ENCODE results near the gene OSBPL6. TPM values are rescaled to one million over a fixed set of nuclear protein-coding genes. Genes with fewer than 3 reads are reported as not detected.

The OSBPL6 gene
- total RNA-seq, 1 experiment from 2014 or later = 5.7 TPM

DNA sequence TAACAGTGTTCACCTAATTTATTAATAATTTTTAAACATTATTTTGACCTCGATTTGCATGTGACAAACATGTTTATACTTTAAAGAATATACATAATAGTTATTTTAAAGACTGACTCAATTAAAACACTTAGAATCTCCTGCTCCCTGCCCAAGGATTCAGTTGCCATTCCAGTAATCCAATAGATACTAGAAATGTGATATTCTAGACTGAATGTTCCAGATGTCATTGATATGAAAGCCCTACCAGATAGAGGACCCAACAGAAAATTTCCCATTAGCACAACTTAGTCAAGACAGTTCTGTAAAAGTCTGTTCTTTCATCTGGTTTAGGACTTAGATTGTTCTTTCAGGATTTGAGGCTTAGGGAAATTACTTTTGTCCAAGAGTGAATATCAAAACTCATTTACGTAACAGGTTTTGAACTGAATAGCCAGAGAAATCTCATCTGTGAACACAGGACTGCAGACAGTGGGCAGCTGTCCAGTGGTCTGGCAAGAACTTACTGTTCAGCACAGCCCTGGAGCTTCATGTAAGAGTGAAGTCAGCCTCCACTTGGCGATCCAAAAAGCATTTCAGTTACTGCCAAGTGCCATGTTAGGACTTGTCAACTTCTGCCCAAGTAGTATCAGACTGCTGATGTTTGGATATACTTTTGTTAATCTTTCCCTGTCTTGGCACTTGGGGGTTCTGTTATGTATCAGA lies 77.5 kb downstream of the OSBPL6 start:
- no peak for DNase-seq (ENCODE audit: low read depth)

DNA sequence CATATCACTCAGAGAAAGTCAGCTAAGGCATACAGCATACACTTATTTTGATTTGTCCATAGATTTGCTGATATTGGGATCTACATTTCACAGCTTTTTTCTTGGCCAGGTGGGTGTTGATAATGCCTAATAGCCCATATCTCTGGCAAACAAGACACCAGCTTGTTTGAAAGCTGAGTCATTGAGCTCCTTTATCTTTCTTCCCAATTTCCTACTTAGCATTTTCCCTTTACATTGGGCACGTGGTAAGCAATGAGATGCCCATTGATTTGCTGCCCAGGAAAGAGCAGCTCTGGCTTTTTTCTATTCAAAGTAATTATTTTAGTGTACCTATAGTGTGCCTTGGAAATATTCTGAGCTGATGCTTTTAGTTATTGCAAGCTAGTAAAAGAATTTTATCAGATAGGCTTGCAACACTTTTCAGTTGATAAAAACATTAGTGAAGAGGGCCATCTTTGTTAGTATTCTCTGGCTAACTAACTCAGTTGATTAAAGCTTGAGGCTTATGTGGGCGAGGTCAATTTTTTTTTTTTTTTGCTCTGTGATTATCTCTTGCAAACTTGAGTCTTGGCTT lies 79.6 kb downstream of the OSBPL6 start:
- DNase-seq (ENCODE audit: low read depth) = no peak

DNA sequence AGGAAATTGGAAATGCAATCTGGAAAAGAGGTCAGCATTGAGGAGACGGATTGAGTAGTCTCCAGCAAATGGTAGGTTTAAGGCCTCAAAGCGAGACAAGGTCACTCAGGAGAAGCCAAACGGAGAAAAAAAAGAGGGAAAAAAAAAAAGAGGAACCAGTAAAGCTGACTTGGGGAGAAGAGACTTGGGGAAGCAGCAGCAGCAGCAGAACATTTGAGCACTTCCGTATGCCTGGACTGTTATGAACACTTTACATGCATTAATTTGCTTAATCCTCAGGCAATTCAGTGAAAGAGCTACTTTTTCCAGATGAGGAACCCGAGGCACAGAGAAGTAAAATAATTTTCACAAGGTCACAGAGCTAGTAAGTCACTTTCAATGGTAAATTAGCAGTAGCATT lies 81.3 kb downstream of the OSBPL6 start:
- DNase-seq (ENCODE audit: low read depth) = no peak

DNA sequence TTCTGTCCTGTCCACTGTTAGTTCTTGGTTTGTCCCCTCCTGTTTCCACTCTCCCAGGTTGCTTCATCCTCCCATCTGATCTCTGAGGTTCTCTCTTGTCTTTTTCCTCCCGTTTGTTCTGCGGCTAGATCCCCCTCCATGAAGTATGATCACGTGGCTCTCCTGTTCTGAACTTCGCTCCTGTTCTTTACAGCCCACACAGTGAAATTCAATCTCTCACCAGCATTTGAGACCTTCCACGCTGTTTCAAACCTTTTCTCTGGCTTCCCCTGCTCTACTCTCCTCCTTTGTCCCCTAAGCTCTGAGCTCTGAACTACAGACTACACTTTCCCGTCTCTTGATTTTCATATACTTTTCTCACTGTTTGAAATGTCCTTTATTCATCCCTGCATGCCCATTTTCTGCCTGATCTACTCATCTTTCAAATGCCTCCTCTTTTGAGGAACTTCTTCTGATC lies 83.5 kb downstream of the OSBPL6 start:
- DNase-seq (ENCODE audit: low read depth) = no peak

DNA sequence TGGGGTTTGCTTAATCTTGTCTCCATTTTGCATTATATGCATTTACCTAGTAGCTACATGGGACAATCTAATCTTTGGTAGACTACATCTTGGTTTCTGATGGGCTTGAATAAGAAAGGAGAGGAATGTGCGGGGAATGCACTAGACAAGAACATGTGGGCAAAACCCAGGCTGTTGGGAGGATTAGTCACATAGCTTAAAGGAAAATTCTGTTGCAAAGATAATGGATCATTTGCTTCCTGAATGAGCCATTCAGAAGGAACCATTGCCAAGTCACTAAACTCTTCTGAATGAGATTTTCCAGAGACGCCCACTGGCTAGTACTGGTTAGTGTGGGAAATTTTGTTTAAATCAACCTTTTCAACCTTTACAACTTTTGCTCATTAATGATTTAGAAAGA lies 84.8 kb downstream of the OSBPL6 start:
- DNase-seq (ENCODE audit: low read depth) = peak; percentile 90

DNA sequence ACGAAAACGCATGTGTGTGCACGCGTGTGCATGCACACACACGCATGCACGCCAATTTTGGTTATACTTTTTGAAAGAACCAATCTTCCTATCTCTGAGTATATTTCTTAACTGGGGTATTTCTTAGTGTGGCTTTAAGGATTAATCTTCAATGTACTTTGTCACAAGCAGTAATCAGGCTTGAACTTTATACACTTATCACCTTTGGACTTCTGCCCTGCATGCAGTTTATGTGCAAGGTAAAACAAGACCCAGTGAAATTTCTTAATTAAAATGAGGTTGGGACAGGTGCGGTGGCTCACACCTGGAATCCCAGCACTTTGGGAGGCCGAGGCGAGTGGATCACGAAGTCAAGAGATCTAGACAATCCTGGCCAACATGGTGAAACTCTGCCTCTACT lies 85.3 kb downstream of the OSBPL6 start:
- no peak for DNase-seq (ENCODE audit: low read depth)

DNA sequence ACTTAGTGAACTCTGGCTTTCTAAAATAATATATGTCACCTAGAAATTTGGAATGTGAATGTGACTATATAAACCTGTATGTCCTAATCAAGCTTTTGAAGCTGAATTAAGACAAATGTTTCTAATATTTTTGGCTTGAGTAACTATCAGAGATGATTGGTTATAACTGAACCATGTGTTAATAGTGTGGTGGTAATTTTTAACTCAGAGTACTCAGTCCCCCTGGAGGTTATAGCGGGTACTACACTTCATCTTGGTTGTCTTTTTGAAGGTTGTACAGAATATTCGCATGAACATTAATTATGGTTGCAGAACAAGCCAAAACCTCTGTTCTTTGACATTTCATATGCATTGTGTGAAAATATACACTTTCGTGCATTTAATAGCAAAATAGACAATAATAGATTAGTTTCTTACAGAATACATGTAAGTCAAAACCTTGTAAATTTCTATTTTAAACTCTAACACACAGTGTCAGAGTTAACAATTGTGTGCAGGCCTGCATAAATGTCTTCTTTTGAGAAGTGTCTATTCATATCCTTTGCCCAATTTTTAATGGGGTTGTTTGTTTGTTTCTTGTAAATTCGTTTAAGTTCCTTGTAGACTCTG lies 86.0 kb downstream of the OSBPL6 start:
- peak; percentile 46 for DNase-seq (ENCODE audit: low read depth)

DNA sequence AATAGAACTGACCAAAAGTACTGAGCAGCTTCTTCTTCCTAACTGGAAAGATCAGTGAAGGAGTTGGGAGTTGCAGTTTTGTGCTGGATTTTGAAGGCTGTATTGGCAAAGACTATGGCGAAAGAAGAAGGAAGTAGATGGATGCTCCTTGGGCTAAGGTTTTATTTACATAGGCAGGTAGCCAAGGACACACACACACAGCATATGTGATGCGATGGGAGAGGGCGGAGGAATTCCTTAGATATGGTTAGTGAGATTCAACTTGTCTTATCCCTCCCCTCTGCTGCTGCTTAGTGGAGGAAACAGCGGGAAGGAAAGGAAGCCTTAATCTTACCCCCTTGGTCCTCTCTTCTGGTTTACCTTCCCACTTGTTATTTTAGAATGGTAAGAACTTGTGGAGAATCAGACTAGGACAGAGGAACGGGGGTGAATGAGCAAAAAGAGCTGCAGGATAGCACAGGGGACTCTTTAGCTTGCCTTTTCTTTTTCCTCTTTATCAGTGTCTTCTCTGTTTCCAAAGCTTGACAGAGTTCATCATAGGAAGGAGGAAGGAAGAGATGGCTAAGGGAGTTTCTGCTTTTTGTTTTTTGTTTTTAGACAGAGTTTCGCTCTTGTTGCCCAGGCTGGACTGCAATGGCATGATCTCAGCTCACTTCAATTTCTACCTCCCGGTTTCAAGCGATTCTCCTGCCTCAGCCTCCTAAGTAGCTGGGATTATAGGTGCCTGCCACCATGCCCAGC lies 87.9 kb downstream of the OSBPL6 start:
- peak; percentile 9 for DNase-seq (ENCODE audit: low read depth)

DNA sequence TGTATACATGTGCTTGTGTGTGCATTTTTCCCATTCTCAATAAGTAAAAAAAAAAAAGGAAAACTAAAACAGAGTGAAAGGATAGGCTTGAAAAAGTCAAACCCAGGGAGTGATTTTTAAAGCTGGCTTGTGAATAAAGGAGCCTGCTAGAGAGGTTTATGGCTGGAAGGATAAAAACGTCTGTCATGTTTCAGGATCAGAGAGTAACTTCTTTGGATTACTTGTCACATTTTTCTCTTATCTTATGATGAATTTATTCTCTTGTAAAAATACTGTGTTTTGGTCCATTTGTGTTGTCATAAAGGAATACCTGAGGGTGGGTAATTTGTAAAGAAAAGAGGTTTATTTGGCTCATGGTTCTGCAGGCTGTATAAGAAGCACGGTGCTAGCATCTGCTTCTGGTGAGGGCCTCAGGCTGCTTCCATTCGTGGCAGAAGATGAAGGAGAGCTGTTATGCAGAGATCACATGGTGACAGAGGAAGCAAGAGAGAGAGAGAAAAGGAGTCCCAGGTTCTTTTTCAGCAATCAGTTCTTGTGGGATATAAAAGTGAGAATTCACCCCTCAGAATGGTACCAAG lies 89.1 kb downstream of the OSBPL6 start:
- no peak for DNase-seq (ENCODE audit: low read depth)

DNA sequence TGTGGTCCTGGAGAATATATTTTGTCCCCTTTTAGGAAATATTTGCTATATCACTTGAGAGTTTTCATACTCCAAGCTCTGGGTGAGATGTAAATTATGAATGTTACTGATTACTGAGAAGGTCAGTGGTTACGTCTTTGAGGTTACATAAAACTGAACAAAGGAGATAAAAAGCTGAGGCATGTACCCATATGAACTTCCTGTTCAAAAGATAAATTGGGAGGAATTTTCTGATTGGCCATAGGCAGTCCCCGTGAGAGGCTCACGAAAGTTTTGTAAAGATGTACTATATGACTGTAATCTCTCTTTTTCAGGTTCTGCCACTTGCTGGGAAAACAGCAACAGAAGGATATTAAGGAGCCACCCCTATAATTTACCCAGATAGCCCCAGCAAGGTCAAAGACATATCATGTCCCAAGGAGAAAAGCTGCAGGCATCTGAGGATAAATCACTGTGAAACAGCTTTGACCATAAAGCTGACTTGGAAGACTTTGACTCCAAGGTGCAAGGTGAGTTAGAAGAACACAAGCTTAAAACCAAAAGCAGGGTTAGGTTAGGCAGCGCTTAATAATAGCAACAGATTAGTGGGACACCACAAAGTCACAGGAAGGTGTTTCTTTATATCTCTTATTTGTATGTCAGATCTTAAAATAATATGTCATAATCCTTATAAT lies 90.4 kb downstream of the OSBPL6 start:
- no peak for DNase-seq (ENCODE audit: low read depth)

DNA sequence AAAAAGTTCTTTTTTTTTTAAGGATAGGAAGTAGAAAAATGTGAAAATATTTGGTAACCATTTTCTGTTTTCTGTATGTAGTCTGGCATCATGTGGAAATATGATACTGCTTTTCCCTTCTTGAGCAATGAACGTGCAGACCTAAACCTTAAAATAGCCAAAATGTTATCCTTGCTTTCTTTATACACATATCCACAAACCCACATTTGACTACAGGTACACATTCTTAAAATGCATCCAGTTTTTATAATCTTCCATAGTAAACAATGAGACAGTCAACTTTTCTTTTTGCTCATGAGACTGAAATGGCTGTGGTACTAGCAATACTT lies 90.9 kb downstream of the OSBPL6 start:
- no peak for DNase-seq (ENCODE audit: low read depth)

DNA sequence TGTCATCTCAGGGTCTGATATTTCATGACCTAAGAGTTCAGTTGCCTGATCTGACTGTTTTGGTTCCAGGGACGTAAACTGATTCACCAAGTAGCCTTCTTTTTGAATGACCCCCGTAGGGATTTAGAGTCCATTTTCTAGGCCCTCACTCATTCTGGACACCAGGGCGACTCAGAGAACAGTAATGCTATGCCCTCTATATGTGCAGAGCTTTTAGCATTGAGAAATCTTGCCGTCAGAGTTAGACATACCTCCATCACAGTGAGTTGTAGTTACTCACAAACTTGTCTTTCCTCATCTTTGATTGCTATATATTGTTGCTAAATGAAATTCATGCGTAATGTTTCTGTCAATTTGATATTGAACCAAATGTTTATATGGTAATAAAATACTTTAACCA lies 92.3 kb downstream of the OSBPL6 start:
- DNase-seq (ENCODE audit: low read depth) = no peak

DNA sequence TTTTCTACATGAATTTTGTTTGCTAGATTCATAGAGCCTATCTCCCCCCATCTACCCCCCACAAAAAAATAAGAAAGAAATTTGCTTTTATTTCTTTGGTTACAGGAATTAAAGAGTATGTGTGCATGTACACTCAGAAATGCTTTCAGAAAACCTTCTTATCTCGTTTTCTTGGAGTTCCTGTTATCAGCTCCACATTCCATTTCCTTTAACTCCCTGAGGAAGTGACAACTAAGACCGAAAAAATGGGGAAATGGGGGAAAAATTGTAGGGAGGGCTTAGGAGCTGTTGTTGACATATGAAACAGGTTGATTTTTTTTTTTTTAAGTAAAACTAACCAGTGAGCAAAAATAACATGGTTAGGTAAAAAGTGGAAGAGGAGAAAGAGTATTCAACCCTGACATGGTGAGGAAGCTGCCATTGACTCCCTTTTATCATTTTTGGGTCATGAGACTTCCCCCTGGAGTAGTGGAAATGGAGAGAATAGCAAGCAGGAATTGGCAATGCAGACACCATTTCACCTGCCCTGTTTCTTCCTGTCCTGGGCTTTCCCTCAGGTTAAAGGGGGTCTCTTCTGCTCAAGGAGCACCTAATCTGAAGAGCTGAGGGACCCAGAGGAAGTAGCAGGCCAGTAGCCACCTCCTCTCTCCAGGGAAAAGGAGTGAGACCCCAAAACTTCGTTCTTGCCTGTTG lies 93.5 kb downstream of the OSBPL6 start:
- DNase-seq (ENCODE audit: low read depth) = no peak

DNA sequence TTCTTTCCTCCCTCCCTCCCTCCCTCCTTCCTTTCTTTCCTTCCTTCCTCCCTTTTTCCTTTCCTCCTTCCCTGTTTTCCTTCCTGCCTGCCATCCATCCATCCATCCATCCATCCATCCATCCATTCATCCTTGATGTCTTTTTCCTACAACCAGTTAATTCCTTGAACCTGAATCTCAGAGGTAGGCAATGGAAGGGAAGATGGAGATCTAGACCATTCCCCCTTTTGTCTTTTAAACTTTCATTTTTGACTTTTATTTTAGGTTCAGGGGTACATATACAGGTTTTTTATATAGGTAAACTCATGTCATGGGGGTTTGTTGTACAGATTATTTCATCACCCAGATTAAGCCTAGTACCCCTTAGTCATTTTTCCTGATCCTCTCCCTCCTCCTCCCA lies 97.4 kb downstream of the OSBPL6 start:
- DNase-seq (ENCODE audit: low read depth) = no peak

DNA sequence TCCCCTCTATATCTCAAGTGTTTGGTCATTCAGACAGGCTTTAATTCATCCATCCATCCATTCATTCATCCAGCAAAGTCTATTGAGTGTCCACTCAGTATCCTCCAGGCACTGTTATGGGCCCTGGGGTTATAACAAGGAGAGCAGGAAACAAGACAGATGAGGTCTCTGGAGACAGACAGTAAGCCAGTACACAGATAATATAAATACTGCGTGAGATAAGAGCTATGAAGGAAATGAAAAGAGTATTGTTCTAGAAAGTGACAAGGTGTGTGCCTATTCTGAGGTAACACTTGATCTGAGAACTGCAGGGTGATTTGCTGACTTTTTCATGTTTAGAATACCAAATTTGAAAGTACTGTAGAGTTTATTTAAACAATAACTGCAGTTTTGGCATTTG lies 98.3 kb downstream of the OSBPL6 start:
- no peak for DNase-seq (ENCODE audit: low read depth)

DNA sequence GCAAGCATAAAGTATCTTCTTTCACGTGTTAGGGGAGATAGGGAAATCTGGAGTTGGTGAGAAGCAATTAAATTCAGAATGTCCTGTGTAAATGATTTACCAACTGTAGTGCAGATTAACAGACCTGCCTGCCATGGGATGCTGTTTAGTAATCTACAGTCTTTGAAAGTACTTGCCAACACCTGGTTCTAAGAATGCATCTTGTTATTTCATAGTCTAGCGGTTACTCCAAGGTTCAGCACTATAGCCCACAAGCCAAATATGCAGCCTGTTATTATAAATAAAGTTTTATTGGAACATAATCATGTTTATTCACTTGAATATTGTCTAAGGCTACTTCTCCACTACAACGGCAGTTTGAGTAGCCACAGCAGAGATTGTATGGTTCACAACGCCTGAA lies 100.8 kb downstream of the OSBPL6 start:
- no peak for DNase-seq (ENCODE audit: low read depth)

DNA sequence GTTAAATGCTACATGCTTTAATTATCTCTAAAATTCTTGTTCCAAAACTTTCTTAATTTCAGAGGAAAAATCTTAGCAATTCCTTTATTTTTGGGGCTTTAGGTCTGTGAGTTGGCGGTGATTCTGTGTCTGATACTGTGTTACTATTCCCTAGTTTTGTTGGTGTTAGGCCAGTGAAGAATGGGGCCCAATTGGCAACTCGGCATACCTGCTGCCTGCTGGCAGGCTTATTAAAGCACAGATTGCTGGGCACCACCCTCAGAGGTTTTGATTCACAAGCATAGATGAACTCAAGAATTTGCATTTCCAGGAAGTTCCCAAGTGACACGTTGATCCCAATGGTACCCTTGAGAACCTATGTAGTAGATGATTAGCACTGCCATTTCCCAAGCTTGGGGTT lies 101.6 kb downstream of the OSBPL6 start:
- DNase-seq (ENCODE audit: low read depth) = no peak

DNA sequence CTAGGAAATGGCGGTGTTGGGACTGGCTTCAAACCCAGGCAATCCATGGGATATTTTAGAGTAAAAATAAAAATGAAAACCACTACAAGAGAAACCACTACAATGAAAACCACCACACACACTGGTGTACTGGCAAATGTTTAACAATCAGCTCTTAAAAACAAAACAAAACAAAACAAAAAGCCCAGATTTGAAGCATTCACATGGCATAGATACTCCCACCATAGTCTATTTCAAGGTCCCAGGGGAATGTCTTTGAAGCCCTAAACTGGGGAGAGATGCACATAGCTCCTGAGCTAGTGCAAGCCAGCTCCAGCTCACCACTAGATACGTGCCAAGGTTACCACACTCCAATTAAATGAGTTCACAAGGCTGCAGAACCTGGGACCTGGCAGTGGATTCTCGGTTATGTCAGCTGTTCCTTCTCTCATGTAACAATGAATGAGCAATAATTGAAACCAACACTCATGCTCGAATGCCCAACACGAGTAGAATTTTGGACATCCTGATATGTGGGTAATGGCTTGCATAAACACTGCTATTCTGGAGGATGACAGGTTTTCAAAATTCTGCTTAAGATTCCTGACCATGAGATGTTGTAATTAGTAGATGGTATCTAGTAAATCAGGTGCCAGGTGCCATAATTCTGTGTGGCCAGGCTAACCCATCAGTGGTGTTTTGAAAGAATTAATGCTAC lies 102.2 kb downstream of the OSBPL6 start:
- DNase-seq (ENCODE audit: low read depth) = peak; percentile 18

DNA sequence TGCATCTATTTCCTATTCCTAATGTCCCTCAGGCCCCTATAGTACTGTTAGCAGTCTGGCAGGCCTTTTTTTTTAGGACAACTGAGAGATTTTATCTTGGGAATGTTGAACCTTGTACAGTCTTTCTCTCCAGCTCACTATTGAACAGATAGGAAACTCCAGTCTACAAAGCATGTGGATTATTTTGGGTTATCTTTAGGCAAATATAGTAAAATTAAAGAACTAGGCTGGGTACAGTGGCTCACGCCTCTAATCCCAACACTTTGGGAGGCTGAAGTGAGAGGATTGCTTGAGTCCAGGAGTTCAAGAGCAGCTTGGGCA lies 102.7 kb downstream of the OSBPL6 start:
- no peak for DNase-seq (ENCODE audit: low read depth)

DNA sequence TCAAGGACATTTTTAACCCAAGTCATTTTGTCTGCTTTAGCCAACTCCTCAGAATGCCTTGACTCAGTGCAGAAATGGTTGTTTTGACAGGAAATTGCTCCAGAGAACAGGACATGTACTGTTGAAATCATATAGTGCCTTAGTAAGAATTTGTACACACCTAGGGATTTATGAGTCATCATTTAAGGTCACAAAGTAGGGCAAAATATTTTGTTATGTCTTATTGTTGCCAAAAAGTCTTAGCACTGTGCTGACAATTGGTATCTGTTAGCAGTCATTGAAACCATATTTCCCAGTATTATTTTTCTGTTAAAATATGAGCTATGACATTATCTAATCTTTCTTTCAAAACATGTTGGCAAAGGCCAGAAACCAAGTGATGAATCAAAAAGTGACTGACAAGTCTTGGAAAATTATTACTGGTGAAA lies 104.5 kb downstream of the OSBPL6 start:
- peak; percentile 45 for DNase-seq (ENCODE audit: low read depth)

Data from M059J (cell line).